GM23248 (cell line): ENCODE measurements around the gene RAB30. TPM values are rescaled to one million over a fixed set of nuclear protein-coding genes. Genes with fewer than 3 reads are reported as not detected.

ENCODE experiments used
- DNase-seq: peaks from one replicate; pipeline ENCODE4 v3.0.0-alpha.2; 2015
- H2AFZ ChIP-seq: fragments of 200-600 bp; sonication (generic); 2 replicates; pipeline ENCODE4 v1.6.1; 2016; ENCODE audit warnings: antibody characterized with exemption
- H3F3A ChIP-seq: fragments of 200-600 bp; sonication (generic); 2 replicates; pipeline ENCODE4 v1.6.1; 2016; ENCODE audit warnings: mild to moderate bottlenecking, antibody characterized with exemption, mixed run types; ENCODE audit not compliant: insufficient read depth
- H3K27ac ChIP-seq: fragments of 200-600 bp; sonication (generic); 2 replicates; pipeline ENCODE4 v1.5.1; 2016; ENCODE audit warnings: mild to moderate bottlenecking
- H3K27me3 ChIP-seq: fragments of 200-600 bp; sonication (generic); replicated peaks from 2 replicates; pipeline ENCODE4 v1.6.1; 2016; ENCODE audit warnings: mild to moderate bottlenecking; ENCODE audit not compliant: insufficient read depth
- H3K36me3 ChIP-seq: fragments of 200-600 bp; sonication (generic); 2 replicates; pipeline ENCODE4 v1.6.1; 2016; ENCODE audit warnings: low read depth, mild to moderate bottlenecking
- H3K4me1 ChIP-seq: fragments of 200-600 bp; sonication (generic); 2 replicates; pipeline ENCODE4 v1.6.1; 2016; ENCODE audit warnings: mild to moderate bottlenecking; ENCODE audit not compliant: insufficient read depth
- H3K4me2 ChIP-seq: fragments of 200-600 bp; sonication (generic); one replicate; pipeline ENCODE4 v1.6.1; 2016; ENCODE audit warnings: mild to moderate bottlenecking; ENCODE audit not compliant: unreplicated experiment
- H3K4me3 ChIP-seq: fragments of 200-600 bp; sonication (generic); 2 replicates; pipeline ENCODE4 v1.5.1; 2016; ENCODE audit warnings: mild to moderate bottlenecking
- H3K79me2 ChIP-seq: fragments of 200-600 bp; sonication (generic); 2 replicates; pipeline ENCODE4 v1.6.1; 2016; ENCODE audit warnings: mild to moderate bottlenecking; ENCODE audit not compliant: insufficient read depth
- H3K9ac ChIP-seq: fragments of 200-600 bp; sonication (generic); 2 replicates; pipeline ENCODE4 v1.6.1; 2016; ENCODE audit warnings: mild to moderate bottlenecking
- H3K9me2 ChIP-seq: fragments of 200-600 bp; sonication (generic); 2 replicates; pipeline ENCODE4 v1.6.1; 2016; ENCODE audit warnings: mixed run types, mild to moderate bottlenecking, moderate library complexity; ENCODE audit not compliant: insufficient read depth
- H3K9me3 ChIP-seq: fragments of 200-600 bp; sonication (generic); one replicate; pipeline ENCODE4 v1.6.1; 2017; ENCODE audit warnings: low read depth
- H4K20me1 ChIP-seq: fragments of 200-600 bp; sonication (generic); 2 replicates; pipeline ENCODE4 v1.6.0; 2016; ENCODE audit not compliant: insufficient read depth
- EZH2 ChIP-seq: fragments of 200-600 bp; sonication (generic); IDR thresholded peaks from 2 replicates; pipeline ENCODE4 v1.6.1; 2018; ENCODE audit warnings: antibody characterized with exemption, mild to moderate bottlenecking; ENCODE audit not compliant: insufficient read depth, poor library complexity, severe bottlenecking
- EZH2phosphoT487 ChIP-seq: fragments of 200-600 bp; sonication (generic); IDR thresholded peaks from 2 replicates; pipeline ENCODE4 v1.6.1; 2018; ENCODE audit warnings: antibody characterized with exemption, moderate library complexity, mild to moderate bottlenecking, low read depth; ENCODE audit not compliant: insufficient read depth
- whole genome bisulfite sequencing, 2 experiments: methylation state at CpG; one replicate each; pipeline ENCODE4 v1.1.6; 2015 to 2017; ENCODE audit warnings: low lambda C conversion rate in 2 of 2, low coverage in 1 of 2; ENCODE audit errors: missing lambda C conversion rate in 2 of 2; 5-methylcytosine and 5-hydroxymethylcytosine counted together
- in situ Hi-C: fragments of 300-500 bp; cut with MboI; formaldehyde crosslinking; loops from 2 replicates; pipeline ENCODE4 v1.15.0; 2020
- polyA plus RNA-seq: library from polyadenylated mRNA; unstranded; fragments of >200 nt; fragmentation: Nextera tagmentation; extraction: Ambion mirVana; gene quantifications from 2 replicates; pipeline ENCODE4 v1.2.1, GENCODE V29; 2016
- total RNA-seq: library from RNA; depleted of rRNA; stranded (reverse); fragments of >200 nt; shearing (Covaris generic); gene quantifications from 2 replicates; pipeline ENCODE4 v1.2.3, GENCODE V29; 2014

The RAB30 gene
- total and polyA plus RNA-seq, 2 experiments from 2014 or later: 10.6 to 14.0 TPM

DNA sequence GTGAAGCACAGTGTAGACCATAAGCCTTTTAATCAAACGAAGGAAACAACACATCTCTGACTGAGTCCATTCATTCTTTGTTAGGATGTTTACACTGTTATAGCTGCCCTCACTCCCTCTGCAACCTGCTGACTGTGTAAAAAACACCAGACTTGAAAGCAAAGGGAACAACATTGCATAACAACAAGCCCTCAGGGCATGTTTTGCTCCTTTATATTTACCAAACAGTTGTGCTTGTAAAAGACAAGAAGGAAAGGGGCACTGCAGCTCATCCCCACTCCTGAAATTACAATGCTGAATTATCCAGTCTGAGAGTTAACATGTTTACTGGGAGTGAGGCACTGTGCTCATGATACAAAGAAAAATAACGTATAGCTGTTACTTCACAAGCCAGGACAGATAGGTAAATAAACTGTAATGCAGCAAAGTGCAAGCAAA is 46.4 kb downstream of the RAB30 start:
- Histone ChIP-seq H3K27ac (no peak overlapping the region), H3K9me2 (no peaks in the 10 kb centered on the region), H3K4me1 (no peaks in the 10 kb centered on the region; the same call in 1 of the 2 replicates), H4K20me1 (no peaks in the 10 kb centered on the region), H3K36me3 (no peaks in the 10 kb centered on the region), H3F3A (no peaks in the 10 kb centered on the region), H2AFZ (no peak overlapping the region), H3K9me3 (no peaks in the 10 kb centered on the region), H3K9ac (no peak overlapping the region), H3K27me3 (no peaks in the 10 kb centered on the region), H3K4me3 (no peak overlapping the region), H3K4me2 (no peak overlapping the region), H3K79me2 (peaks cover 92% of the 10 kb centered on the region)
- 43 to 55% methylated on average over 2 of the region's 2 CpGs for WGBS, 2 experiments
- no peak for DNase-seq
- TF ChIP-seq EZH2phosphoT487: no peak
- TF ChIP-seq EZH2: no peak
- in situ Hi-C loops: no loop called here

DNA sequence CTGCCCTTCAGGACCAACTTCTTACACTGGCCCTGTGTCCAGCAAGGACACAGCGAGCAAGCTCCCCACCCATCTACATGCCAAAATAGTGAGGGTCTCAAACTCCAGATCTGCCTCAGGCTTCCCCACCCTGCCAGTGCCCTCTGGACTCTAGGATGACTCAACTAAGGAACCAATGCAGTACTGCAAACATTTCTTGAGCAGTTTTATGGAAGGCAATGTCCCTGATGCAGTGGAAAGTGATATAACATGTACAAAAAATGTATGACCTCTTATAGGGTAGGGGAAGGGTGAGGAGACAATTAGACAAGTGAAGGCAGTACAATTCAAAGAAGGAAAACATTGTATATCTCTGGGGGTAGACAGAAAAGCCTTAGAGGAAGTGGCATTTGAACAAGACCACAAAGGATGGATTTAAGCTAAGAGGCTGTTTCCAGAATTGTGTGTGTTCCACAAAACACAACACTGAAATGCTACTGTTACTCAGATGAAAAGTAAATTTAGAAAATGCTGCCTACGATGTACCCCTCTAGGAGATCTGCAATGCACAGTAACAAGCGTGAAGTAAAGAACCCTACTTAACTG is 47.3 kb downstream of the RAB30 start:
- H2AFZ ChIP-seq: no peak overlapping the region
- no peak for DNase-seq
- H3K4me3 ChIP-seq: no peak overlapping the region
- no peak overlapping the region for H3K9ac ChIP-seq
- peaks cover 92% of the 10 kb centered on the region for H3K79me2 ChIP-seq
- no peaks in the 10 kb centered on the region for H3K9me2 ChIP-seq
- H3K4me2 ChIP-seq: no peak overlapping the region
- H3K36me3 ChIP-seq: no peaks in the 10 kb centered on the region
- no peaks in the 10 kb centered on the region for H3K27me3 ChIP-seq
- no peaks in the 10 kb centered on the region for H4K20me1 ChIP-seq
- TF ChIP-seq EZH2phosphoT487 (no peak), EZH2 (no peak)
- H3K27ac ChIP-seq: no peak overlapping the region
- H3K9me3 ChIP-seq: no peaks in the 10 kb centered on the region
- H3F3A ChIP-seq: no peaks in the 10 kb centered on the region
- in situ Hi-C loops: no loop called here
- no peaks in the 10 kb centered on the region; the same call in 1 of the 2 replicates for H3K4me1 ChIP-seq
- WGBS, 2 experiments: 72 to 81% methylated on average over 3 of the region's 3 CpGs

DNA sequence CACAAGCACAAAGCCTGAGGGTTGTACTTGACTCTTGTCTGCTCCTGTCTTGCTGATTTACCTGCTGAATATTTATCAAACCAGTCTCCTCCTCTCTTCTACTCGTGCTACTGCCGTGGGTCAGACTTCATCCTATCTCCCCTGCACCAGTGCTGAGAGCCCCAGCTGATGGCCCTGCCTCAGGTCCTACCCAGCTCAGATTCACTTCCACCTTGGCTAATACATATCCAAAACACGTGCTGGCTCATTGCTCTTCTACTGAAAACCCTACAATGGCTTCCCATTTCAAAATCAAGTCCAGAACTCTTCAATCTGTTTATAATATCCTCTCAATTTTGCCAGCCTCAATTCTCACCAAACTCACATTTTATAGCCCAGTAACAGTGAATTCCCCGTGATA is 48.3 kb downstream of the RAB30 start:
- Histone ChIP-seq H3K27ac (no peak overlapping the region), H3K4me1 (no peaks in the 10 kb centered on the region; the same call in 1 of the 2 replicates), H3K9me2 (no peaks in the 10 kb centered on the region), H2AFZ (no peak overlapping the region), H3K27me3 (no peaks in the 10 kb centered on the region), H3F3A (no peaks in the 10 kb centered on the region), H3K79me2 (peaks cover 89% of the 10 kb centered on the region), H3K36me3 (no peaks in the 10 kb centered on the region), H3K4me2 (no peak overlapping the region), H3K9me3 (no peaks in the 10 kb centered on the region), H4K20me1 (no peaks in the 10 kb centered on the region), H3K4me3 (no peak overlapping the region), H3K9ac (no peak overlapping the region)
- WGBS, 2 experiments: 47 to 48% methylated on average over 4 of the region's 4 CpGs
- in situ Hi-C loops: no loop called here
- TF ChIP-seq EZH2 (no peak), EZH2phosphoT487 (no peak)
- no peak for DNase-seq

DNA sequence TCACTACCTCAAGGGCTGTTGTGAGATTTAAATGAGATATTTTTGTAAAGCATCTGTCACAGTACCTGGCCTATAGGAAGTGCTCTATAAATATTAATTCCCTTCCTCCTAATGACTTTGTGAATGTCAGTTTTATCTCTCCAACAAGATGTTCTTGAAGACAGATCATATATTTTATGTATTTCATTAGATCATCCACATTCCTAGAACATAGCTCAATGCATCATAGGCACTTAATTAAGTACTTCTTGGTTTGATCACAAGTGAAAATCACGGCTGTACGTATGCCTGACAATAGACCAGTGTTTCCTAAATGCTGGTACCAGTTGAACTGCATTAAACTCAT is 49.9 kb downstream of the RAB30 start:
- in situ Hi-C loops: no loop called here
- Histone ChIP-seq H3K4me1 (no peaks in the 10 kb centered on the region; the same call in 1 of the 2 replicates), H3K9ac (no peak overlapping the region), H4K20me1 (no peaks in the 10 kb centered on the region), H3K9me2 (no peaks in the 10 kb centered on the region), H2AFZ (no peak overlapping the region), H3K27ac (no peak overlapping the region), H3K4me2 (no peak overlapping the region), H3K79me2 (peaks cover 76% of the 10 kb centered on the region), H3F3A (no peaks in the 10 kb centered on the region), H3K9me3 (no peaks in the 10 kb centered on the region), H3K27me3 (no peaks in the 10 kb centered on the region), H3K36me3 (no peaks in the 10 kb centered on the region), H3K4me3 (no peak overlapping the region)
- WGBS, 2 experiments: 98 to 100% methylated on average over 2 of the region's 2 CpGs
- no peak for DNase-seq
- TF ChIP-seq EZH2phosphoT487 (no peak), EZH2 (no peak)
